Fibroblast of skin of right quadriceps (primary cell): Measurements from ENCODE around the gene ABCB11.
"Not testable (repeated sequence)": the region's sequence is repeated elsewhere in the genome, so short reads cannot be mapped to it uniquely, and the experiment has no call there.

Experiments used
- DNase-seq: peaks from one replicate; pipeline ENCODE4 v3.0.0-alpha.2; 2013

Gene ABCB11

DNA sequence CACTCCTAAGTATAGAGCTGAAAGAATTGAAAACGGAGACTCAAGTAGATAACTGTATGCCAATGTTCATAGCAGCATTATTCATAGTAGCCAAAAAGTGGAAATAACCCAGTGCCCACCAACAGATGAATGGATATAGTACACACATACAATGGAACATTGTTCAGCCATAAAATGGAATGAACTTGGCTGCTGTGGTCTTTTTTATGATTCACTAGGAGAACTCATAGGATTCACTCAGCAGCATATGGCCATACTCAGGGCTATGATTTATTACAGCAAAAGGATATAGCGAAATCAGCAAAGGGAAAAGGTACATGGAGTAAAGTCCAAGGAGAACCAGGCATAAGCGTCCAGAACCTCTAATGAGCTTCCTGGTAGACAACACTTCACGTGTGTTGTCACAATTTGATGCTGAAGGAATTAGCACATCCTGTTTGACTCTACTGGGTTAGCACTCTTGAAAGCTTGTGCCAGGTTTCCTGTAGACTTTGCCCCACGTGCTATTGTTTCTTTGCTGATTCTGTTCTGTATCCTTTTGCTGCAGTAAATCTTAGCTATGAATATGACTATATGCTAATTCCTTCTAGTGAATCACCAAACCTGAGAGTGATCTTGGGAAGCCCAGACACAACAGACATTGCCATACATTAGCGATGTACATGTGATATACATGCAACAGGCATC is 156.6 kb downstream of the ABCB11 start:
- DNase-seq: no peak

DNA sequence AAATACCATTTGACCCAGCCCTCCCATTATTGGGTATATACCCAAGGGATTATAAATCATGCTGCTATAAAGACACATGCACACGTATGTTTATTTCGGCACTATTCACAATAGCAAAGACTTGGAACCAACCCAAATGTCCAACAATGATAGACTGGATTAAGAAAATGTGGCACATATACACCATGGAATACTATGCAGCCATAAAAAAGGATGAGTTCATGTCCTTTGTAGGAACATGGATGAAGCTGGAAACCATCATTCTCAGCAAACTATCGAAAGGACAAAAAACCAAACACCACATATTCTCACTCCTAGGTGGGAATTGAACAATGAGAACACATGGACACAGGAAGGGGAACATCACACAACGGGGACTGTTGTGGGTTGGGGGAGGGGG is 160.3 kb downstream of the ABCB11 start:
- not testable (repeated sequence) for DNase-seq
